Lower leg skin (tissue), 3 donors: ENCODE measurements around the gene TSNAXIP1.

ENCODE experiments used
- POLR2A ChIP-seq, 2 donors: fragments of 450-650 bp; IDR thresholded peaks; one replicate each; pipeline ENCODE4 v1.6.1; 2016 to 2017; ENCODE audit warnings: antibody characterized with exemption in 2 of 2, mild to moderate bottlenecking in 1 of 2, moderate library complexity in 1 of 2
- TF ChIP-seq, protein P1 (sequence below), 3 donors: fragments of 450-650 bp; IDR thresholded peaks; one replicate each; pipeline ENCODE4 v1.5.1; 2016; ENCODE audit warnings: antibody characterized with exemption in 3 of 3, mild to moderate bottlenecking in 3 of 3, moderate library complexity in 2 of 3

DNA sequence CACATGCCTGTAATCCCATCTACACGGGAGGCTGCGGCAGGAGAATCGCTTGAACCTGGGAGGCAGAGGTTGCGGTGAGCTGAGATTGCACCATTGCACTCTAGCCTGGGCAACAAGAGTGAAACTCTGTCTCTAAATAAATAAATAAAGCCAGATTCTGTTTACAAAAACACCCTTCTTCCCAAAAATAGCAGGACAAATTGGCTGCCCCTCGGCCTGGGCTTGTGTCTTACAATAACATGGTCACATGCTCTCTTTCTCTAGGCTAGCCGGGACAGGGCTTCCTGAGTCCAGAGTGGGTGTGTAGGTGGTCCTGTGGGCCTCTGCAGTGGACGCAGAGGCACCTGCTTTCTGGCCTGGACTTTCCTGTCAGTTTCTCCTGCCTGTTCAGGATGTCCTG, 63.0 kb downstream of the TSNAXIP1 start:
- TF ChIP-seq, protein P1, sequence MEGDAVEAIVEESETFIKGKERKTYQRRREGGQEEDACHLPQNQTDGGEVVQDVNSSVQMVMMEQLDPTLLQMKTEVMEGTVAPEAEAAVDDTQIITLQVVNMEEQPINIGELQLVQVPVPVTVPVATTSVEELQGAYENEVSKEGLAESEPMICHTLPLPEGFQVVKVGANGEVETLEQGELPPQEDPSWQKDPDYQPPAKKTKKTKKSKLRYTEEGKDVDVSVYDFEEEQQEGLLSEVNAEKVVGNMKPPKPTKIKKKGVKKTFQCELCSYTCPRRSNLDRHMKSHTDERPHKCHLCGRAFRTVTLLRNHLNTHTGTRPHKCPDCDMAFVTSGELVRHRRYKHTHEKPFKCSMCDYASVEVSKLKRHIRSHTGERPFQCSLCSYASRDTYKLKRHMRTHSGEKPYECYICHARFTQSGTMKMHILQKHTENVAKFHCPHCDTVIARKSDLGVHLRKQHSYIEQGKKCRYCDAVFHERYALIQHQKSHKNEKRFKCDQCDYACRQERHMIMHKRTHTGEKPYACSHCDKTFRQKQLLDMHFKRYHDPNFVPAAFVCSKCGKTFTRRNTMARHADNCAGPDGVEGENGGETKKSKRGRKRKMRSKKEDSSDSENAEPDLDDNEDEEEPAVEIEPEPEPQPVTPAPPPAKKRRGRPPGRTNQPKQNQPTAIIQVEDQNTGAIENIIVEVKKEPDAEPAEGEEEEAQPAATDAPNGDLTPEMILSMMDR (IDR thresholded peaks at IDR 0.05) = no peak
- TF ChIP-seq POLR2A (IDR thresholded peaks at IDR 0.05) = no peak
